ENCODE measurements around the gene AKAP1.

The AKAP1 gene

DNA sequence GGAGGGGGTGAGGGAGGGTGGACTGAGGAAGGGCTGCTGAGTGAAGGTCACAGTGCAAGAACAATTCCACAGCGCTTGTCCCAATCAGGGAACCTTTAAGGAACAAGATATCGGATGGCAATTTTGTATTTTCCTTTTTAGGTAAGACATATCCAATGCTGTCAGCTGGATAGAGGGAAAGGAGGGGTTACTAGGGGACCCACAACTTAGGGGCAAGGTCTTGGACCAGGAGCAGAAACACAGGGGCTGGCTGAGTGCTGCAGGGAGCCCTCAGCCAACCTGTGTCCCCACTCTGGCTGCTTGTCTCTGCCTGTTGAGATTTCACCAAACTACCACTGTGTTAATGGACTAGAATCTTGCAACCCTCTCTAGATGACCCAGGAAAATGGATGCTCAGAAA lies 47.6 kb downstream of the AKAP1 start:
- no peak overlapping the region for H3K27ac ChIP-seq

DNA sequence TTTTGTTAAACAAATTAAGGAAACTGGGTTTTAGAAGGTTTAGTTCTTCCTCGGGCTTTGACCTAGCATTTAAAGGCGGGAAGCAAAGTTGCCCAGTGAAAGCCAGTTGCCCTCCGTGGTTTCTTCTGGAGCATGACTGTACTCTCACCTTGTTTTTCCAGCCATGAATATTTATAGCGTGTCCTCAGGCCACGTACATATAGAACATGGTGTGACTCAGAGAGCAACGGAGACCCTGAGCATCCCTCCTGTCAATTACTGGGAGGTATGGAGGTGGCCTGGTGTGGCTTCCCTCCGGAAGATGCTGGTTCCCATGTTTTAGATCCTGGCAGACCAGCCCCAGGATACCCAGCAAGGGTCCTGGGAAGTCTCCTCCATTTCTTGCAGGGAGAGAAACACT lies 48.4 kb downstream of the AKAP1 start:
- H3K27ac ChIP-seq = no peak overlapping the region
- no peak for TF ChIP-seq CTCF (conservative IDR thresholded peaks at IDR 0.05)

More for the DNA sequence above, 47.6 kb downstream of the AKAP1 start:
- no peak for TF ChIP-seq CTCF (conservative IDR thresholded peaks at IDR 0.05)

- no peak overlapping the region for H3K27ac ChIP-seq
- TF ChIP-seq CTCF (conservative IDR thresholded peaks at IDR 0.05) = no peak
Observed at GRCh38 chr17:57135026-57135788, 50.2 kb downstream of the AKAP1 start.

GRCh38 chr17:57135789-57136291 lies 50.8 kb downstream of the AKAP1 start:
- H3K27ac ChIP-seq = no peak overlapping the region
- TF ChIP-seq CTCF (conservative IDR thresholded peaks at IDR 0.05) = no peak

DNA sequence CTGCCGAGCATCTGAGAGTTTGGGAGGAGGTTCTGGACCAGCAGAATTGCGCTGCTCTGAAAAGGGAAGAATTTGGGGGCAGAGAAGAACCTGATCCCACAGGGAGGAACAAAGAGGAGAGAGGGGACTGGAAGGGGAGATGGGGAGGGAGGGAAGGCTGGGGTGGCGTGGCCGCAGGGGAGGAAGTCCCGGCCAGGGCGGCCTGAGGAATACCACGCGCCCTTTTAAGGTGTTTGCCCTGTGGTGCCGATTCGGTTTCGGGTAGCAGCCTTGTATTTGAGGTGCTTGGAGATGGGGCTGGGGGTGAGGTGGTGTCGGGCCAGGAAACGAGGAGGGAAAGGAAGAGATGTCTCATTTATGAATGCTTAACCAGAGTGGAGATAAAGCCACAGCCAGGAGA lies 51.3 kb downstream of the AKAP1 start:
- H3K27ac ChIP-seq = no peak overlapping the region
- TF ChIP-seq CTCF (conservative IDR thresholded peaks at IDR 0.05) = no peak

DNA sequence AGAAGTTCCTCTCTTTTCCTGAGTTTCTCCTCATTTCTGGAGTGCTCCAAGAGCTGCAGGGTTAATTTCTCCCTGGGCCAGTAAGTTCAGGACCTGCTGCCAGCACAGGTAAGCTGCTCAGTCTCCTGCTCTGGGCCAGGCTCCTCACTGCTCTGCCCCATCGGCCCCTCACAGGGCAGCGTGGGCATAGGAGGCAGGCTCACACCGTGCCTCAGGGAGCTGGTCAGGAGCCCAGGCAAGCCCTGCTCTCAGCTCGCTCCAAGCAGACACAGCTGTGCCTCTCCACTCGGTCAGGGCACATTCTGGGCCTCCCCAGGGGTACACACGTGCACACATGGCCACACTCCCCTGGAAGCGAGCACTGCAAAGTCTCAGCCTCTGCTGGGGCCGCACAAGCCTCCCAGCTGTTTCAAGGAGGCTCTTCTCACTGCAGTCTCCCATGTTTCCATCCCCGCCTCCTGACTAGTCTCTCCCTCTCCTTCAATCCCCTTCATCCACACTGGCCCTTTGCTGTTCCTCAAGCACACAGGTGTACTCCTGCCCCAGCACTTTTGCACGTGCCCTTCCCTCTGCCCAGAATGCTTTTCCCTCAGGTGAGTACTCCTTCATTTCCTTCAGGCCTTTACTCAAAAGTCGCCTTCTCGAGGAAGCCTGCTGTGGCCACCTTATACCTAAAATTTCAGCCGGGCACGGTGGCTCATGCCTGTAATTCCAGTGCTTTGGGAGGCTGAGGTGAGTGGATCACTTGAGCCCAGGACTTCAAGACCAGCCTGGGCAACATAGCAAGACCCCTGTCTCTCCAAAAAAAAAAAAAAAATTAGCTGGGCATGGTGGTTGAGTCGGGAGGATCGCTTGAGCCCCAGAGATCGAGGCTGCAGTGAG lies 53.2 kb downstream of the AKAP1 start:
- no peak overlapping the region for H3K27ac ChIP-seq
- no peak for TF ChIP-seq CTCF (conservative IDR thresholded peaks at IDR 0.05)

- H3K27ac ChIP-seq = no peak overlapping the region
- TF ChIP-seq CTCF (conservative IDR thresholded peaks at IDR 0.05) = no peak
Observed at GRCh38 chr17:57138956-57139576, 54.0 kb downstream of the AKAP1 start.

All from VCaP (cell line).